ENCODE data around the gene CCL11.

CCL11 gene

GRCh38 chr17:34252444-34253138 is 33.0 kb upstream of the CCL11 start:
- peaks cover 18% of the 10 kb centered on the region for H3K4me1 ChIP-seq (ENCODE audit: insufficient read depth, low read length)
- H3K9ac ChIP-seq (ENCODE audit: low read depth, low read length) = no peak overlapping the region
- no peaks in the 10 kb centered on the region for H3K9me3 ChIP-seq (ENCODE audit: control insufficient read depth, insufficient read depth, low read length)
- H3K36me3 ChIP-seq (ENCODE audit: insufficient read depth, low read length) = no peaks in the 10 kb centered on the region

- Histone ChIP-seq H3K36me3 (ENCODE audit: insufficient read depth, low read length) (no peaks in the 10 kb centered on the region), H3K9me3 (ENCODE audit: control insufficient read depth, insufficient read depth, low read length) (no peaks in the 10 kb centered on the region), H3K9ac (ENCODE audit: low read depth, low read length) (no peak overlapping the region), H3K4me1 (ENCODE audit: insufficient read depth, low read length) (peaks cover 18% of the 10 kb centered on the region)
Measured at GRCh38 chr17:34253139-34253525, 32.4 kb upstream of the CCL11 start.

GRCh38 chr17:34254146-34254545 is 31.4 kb upstream of the CCL11 start:
- Histone ChIP-seq H3K9me3 (ENCODE audit: control insufficient read depth, insufficient read depth, low read length) (no peaks in the 10 kb centered on the region), H3K9ac (ENCODE audit: low read depth, low read length) (no peak overlapping the region), H3K4me1 (ENCODE audit: insufficient read depth, low read length) (peaks cover 18% of the 10 kb centered on the region), H3K36me3 (ENCODE audit: insufficient read depth, low read length) (no peaks in the 10 kb centered on the region)

- Histone ChIP-seq H3K4me1 (ENCODE audit: insufficient read depth, low read length) (peaks cover 18% of the 10 kb centered on the region), H3K9ac (ENCODE audit: low read depth, low read length) (peak within 1 kb of the TSS; percentile 44), H3K36me3 (ENCODE audit: insufficient read depth, low read length) (no peaks in the 10 kb centered on the region)
Measured at GRCh38 chr17:34254651-34255380, 30.7 kb upstream of the CCL11 start, which contains the start of gene CCL2. Gene CCL2 (plus strand): TSS chr17:34255285. CDS start chr17:34255350, 65 bp downstream.

GRCh38 chr17:34255381-34255732 is 30.2 kb upstream of the CCL11 start:
- H3K9ac ChIP-seq (ENCODE audit: low read depth, low read length) = peak overlapping the region; percentile 44
- H3K4me1 ChIP-seq (ENCODE audit: insufficient read depth, low read length) = peaks cover 18% of the 10 kb centered on the region
- H3K9me3 ChIP-seq (ENCODE audit: control insufficient read depth, insufficient read depth, low read length) = no peaks in the 10 kb centered on the region
- H3K36me3 ChIP-seq (ENCODE audit: insufficient read depth, low read length) = no peaks in the 10 kb centered on the region

More at GRCh38 chr17:34254651-34255380, 30.7 kb upstream of the CCL11 start, which contains the start of gene CCL2:
- no peaks in the 10 kb centered on the region for H3K9me3 ChIP-seq (ENCODE audit: control insufficient read depth, insufficient read depth, low read length)

- Histone ChIP-seq H3K9me3 (ENCODE audit: control insufficient read depth, insufficient read depth, low read length) (no peaks in the 10 kb centered on the region), H3K9ac (ENCODE audit: low read depth, low read length) (peak overlapping the region; percentile 44; the same call in 1 of the 2 replicates)
Measured at GRCh38 chr17:34255841-34256240, 29.7 kb upstream of the CCL11 start.

GRCh38 chr17:34257299-34257985 is 28.1 kb upstream of the CCL11 start:
- H3K9me3 ChIP-seq (ENCODE audit: control insufficient read depth, insufficient read depth, low read length) = no peaks in the 10 kb centered on the region
- H3K9ac ChIP-seq (ENCODE audit: low read depth, low read length) = no peak overlapping the region
- no peaks in the 10 kb centered on the region for H3K36me3 ChIP-seq (ENCODE audit: insufficient read depth, low read length)
- peaks cover 18% of the 10 kb centered on the region for H3K4me1 ChIP-seq (ENCODE audit: insufficient read depth, low read length)

More at GRCh38 chr17:34255841-34256240, 29.7 kb upstream of the CCL11 start:
- Histone ChIP-seq H3K36me3 (ENCODE audit: insufficient read depth, low read length) (no peaks in the 10 kb centered on the region), H3K4me1 (ENCODE audit: insufficient read depth, low read length) (peaks cover 18% of the 10 kb centered on the region)

- H3K9ac ChIP-seq (ENCODE audit: low read depth, low read length) = no peak overlapping the region
- H3K36me3 ChIP-seq (ENCODE audit: insufficient read depth, low read length) = no peaks in the 10 kb centered on the region
- no peaks in the 10 kb centered on the region for H3K9me3 ChIP-seq (ENCODE audit: control insufficient read depth, insufficient read depth, low read length)
- H3K4me1 ChIP-seq (ENCODE audit: insufficient read depth, low read length) = peaks cover 14% of the 10 kb centered on the region
Measured at GRCh38 chr17:34257986-34258326, 27.6 kb upstream of the CCL11 start.

- H3K4me1 ChIP-seq (ENCODE audit: insufficient read depth, low read length) = peaks cover 5% of the 10 kb centered on the region
- H3K36me3 ChIP-seq (ENCODE audit: insufficient read depth, low read length) = no peaks in the 10 kb centered on the region
- no peak overlapping the region for H3K9ac ChIP-seq (ENCODE audit: low read depth, low read length)
- no peaks in the 10 kb centered on the region for H3K9me3 ChIP-seq (ENCODE audit: control insufficient read depth, insufficient read depth, low read length)
Measured at GRCh38 chr17:34259146-34259545, 26.4 kb upstream of the CCL11 start.

GRCh38 chr17:34260861-34261260 is 24.7 kb upstream of the CCL11 start:
- Histone ChIP-seq H3K9ac (ENCODE audit: low read depth, low read length) (no peak overlapping the region), H3K4me1 (ENCODE audit: insufficient read depth, low read length) (no peaks in the 10 kb centered on the region), H3K9me3 (ENCODE audit: control insufficient read depth, insufficient read depth, low read length) (no peaks in the 10 kb centered on the region), H3K36me3 (ENCODE audit: insufficient read depth, low read length) (no peaks in the 10 kb centered on the region)

- Histone ChIP-seq H3K9me3 (ENCODE audit: control insufficient read depth, insufficient read depth, low read length) (no peaks in the 10 kb centered on the region), H3K36me3 (ENCODE audit: insufficient read depth, low read length) (no peaks in the 10 kb centered on the region), H3K9ac (ENCODE audit: low read depth, low read length) (no peak overlapping the region), H3K4me1 (ENCODE audit: insufficient read depth, low read length) (no peaks in the 10 kb centered on the region)
Measured at GRCh38 chr17:34261568-34262337, 23.8 kb upstream of the CCL11 start.

- H3K36me3 ChIP-seq (ENCODE audit: insufficient read depth, low read length) = no peaks in the 10 kb centered on the region
- no peaks in the 10 kb centered on the region for H3K9me3 ChIP-seq (ENCODE audit: control insufficient read depth, insufficient read depth, low read length)
- no peaks in the 10 kb centered on the region for H3K4me1 ChIP-seq (ENCODE audit: insufficient read depth, low read length)
- H3K9ac ChIP-seq (ENCODE audit: low read depth, low read length) = no peak overlapping the region
Measured at GRCh38 chr17:34265711-34266110, 19.8 kb upstream of the CCL11 start.

- H3K9me3 ChIP-seq (ENCODE audit: control insufficient read depth, insufficient read depth, low read length) = no peaks in the 10 kb centered on the region
- no peak within 1 kb of the TSS for H3K9ac ChIP-seq (ENCODE audit: low read depth, low read length)
- H3K4me1 ChIP-seq (ENCODE audit: insufficient read depth, low read length) = no peaks in the 10 kb centered on the region
- no peaks in the 10 kb centered on the region for H3K36me3 ChIP-seq (ENCODE audit: insufficient read depth, low read length)
Measured at GRCh38 chr17:34269969-34270368, 15.6 kb upstream of the CCL11 start, which contains the start of gene CCL7. Gene CCL7 (plus strand): TSS chr17:34270221. CDS start chr17:34270291, 70 bp downstream.

GRCh38 chr17:34275881-34276280 is 9.7 kb upstream of the CCL11 start:
- H3K4me1 ChIP-seq (ENCODE audit: insufficient read depth, low read length) = no peaks in the 10 kb centered on the region
- H3K9me3 ChIP-seq (ENCODE audit: control insufficient read depth, insufficient read depth, low read length) = no peaks in the 10 kb centered on the region
- H3K36me3 ChIP-seq (ENCODE audit: insufficient read depth, low read length) = no peaks in the 10 kb centered on the region
- no peak overlapping the region for H3K9ac ChIP-seq (ENCODE audit: low read depth, low read length)
